Stimulated activated memory B cell treated with anti-CD40 and anti-IgM and Interleukin-4, amounts not matched to agents 10 μg/mL and 1 μg/mL and 100 μg/mL, for 72 hours (primary cell): ENCODE results near the gene TLE3.

Experiments
- ATAC-seq: fragments of 150-1000 bp; cut with Tn5 transposase; 2 replicates; pipeline ENCODE4 v1.10.0; 2021
- H3K27ac Mint-ChIP-seq: one replicate; pipeline ENCODE4 v1.8.0; 2022; ENCODE audit warnings: mild to moderate bottlenecking, mixed read lengths
- H3K27me3 Mint-ChIP-seq: one replicate; pipeline ENCODE4 v1.8.0; 2022; ENCODE audit warnings: mixed read lengths
- H3K36me3 Mint-ChIP-seq: one replicate; pipeline ENCODE4 v1.8.0; 2022; ENCODE audit warnings: mixed read lengths
- H3K4me1 Mint-ChIP-seq: one replicate; pipeline ENCODE4 v1.8.0; 2022; ENCODE audit warnings: mixed read lengths
- H3K4me3 Mint-ChIP-seq: one replicate; pipeline ENCODE4 v1.8.0; 2022; ENCODE audit warnings: mild to moderate bottlenecking, moderate library complexity, mixed read lengths
- H3K9me3 Mint-ChIP-seq: one replicate; pipeline ENCODE4 v1.8.0; 2022; ENCODE audit warnings: mixed read lengths

Gene TLE3

DNA sequence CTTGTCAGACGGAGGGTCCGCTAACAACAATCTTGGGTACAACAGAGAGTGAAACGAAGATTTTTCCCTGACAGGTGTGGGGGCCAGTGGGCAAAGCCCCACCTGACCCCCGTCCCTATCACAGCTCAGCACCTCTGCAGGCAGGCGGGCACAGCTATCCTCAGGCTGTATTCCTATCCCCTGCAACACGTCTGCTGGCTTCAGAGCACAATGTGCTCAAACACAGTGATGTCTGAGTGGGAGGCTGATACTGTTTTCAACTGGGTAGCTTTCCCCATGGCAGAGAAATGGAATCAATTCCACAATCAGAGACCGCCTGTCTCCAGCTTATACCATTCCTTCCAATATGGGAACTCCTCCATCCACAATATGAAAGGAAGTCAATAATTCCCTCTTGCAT is 28.0 kb downstream of the TLE3 start:
- H3K9me3 Mint-ChIP-seq: no peaks in the 10 kb centered on the region
- no peak for ATAC-seq
- peaks cover 69% of the 10 kb centered on the region for H3K4me1 Mint-ChIP-seq
- no peak overlapping the region for H3K4me3 Mint-ChIP-seq
- H3K27me3 Mint-ChIP-seq: no peaks in the 10 kb centered on the region
- H3K36me3 Mint-ChIP-seq: peaks cover 72% of the 10 kb centered on the region
- H3K27ac Mint-ChIP-seq: no peak overlapping the region

DNA sequence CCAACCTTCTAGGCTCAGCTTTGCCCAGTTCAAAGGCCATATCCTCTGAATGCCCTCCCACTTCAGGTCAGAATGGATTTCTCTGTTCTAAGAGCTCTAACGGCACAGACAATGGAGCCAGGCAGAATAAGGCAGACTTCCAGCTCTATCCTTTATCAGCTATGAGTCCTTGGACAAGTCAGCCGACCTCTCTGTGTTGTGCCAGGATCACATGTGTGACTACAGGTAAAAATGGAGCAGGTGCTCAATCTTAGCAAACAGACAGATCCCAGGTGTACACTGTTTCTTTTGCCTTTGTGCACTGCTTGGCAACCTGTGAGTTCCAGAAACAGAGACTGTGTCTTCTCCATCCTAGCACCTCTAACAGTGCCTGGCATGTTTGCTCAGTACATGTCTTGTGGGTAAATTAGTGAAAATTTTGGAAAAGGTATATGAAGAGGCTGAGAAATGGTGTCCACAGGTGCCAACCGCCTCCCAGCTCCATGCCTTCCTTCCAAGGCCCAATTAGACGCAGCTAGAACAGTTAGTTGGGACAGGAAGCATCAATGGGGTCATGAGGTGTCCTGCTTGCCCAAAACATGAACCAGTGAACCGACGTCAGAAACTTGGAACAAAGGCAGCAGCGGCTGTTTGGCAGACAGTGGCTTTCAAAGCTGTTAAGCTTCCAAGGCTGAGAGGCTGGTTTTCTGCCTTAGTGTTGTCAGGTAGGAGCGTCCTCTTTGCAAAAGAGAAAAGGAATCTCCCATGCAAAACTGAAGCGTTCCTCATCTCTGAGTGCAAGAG is 28.7 kb downstream of the TLE3 start:
- Mint-ChIP-seq H3K4me1 (peaks cover 62% of the 10 kb centered on the region), H3K27me3 (no peaks in the 10 kb centered on the region), H3K9me3 (no peaks in the 10 kb centered on the region), H3K36me3 (peaks cover 65% of the 10 kb centered on the region), H3K27ac (peak overlapping the region; percentile 35), H3K4me3 (no peak overlapping the region)
- ATAC-seq: no peak

DNA sequence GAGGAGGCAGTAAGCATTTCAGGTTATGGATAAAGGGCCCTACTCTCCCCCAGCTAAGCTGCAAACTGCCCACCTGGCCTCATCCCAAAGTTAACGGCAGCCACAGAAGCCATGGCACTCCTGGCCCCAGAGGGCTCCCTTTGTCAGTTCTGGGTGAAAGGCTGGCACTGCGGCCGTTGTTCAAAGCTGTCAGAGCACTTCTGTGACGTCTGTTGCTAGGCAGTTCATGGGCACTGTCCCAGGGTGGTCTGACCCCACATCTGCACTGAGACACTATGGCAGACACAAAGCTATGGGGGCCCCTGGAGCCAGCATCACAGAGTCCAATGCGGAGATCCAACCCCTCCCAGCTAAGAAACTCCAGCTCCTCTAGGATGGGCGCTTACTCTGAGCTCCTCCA is 30.0 kb downstream of the TLE3 start:
- H3K27ac Mint-ChIP-seq: peak overlapping the region; percentile 44
- peaks cover 59% of the 10 kb centered on the region for H3K36me3 Mint-ChIP-seq
- peaks cover 49% of the 10 kb centered on the region for H3K4me1 Mint-ChIP-seq
- ATAC-seq: no peak
- H3K4me3 Mint-ChIP-seq: no peak overlapping the region
- no peaks in the 10 kb centered on the region for H3K27me3 Mint-ChIP-seq
- no peaks in the 10 kb centered on the region for H3K9me3 Mint-ChIP-seq

DNA sequence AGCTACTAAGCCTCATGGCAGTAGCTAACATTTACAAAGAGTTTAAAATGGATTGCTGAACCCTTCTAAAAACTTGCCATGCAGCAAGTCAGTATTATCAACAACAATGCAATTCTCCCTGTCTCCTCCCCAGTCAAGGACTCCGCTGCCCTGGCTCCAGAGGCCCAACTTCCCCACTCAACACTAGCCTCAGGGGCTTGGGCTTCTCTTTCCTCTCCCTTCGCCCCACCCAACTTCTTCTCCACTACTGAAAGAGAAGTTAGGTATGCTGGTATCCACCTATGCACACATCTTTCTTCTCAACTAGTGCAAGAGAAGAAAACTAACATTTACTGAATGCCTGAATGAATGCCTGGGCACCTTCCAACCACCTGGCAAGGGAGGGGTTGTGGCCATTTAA is 30.7 kb downstream of the TLE3 start:
- Mint-ChIP-seq H3K27ac (peak overlapping the region; percentile 44), H3K4me3 (no peak overlapping the region), H3K27me3 (no peaks in the 10 kb centered on the region), H3K9me3 (no peaks in the 10 kb centered on the region), H3K4me1 (peaks cover 42% of the 10 kb centered on the region), H3K36me3 (peaks cover 55% of the 10 kb centered on the region)
- ATAC-seq: no peak

DNA sequence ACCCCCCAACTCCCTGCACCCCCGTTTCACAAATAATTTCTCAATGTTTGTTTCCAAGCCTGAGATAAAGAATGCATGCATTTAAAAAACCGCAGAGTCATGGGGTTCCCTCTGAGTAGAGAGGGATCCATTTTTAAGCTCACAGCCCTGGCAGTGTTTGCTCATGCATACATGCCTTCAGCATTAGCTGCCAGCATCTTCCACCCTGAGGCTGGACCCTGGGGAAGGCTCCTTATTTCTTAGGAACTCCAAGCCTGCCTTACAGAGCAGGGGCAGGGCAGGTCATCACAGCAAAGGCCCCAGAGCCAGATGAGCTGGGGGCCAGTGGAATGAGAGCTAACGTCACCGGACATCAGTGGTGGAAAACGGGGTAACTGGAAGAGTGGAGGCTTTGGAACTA is 31.3 kb downstream of the TLE3 start:
- peaks cover 40% of the 10 kb centered on the region for H3K4me1 Mint-ChIP-seq
- H3K9me3 Mint-ChIP-seq: no peaks in the 10 kb centered on the region
- H3K27ac Mint-ChIP-seq: peak overlapping the region; percentile 44
- no peaks in the 10 kb centered on the region for H3K27me3 Mint-ChIP-seq
- ATAC-seq: no peak
- H3K36me3 Mint-ChIP-seq: peaks cover 54% of the 10 kb centered on the region
- no peak overlapping the region for H3K4me3 Mint-ChIP-seq

DNA sequence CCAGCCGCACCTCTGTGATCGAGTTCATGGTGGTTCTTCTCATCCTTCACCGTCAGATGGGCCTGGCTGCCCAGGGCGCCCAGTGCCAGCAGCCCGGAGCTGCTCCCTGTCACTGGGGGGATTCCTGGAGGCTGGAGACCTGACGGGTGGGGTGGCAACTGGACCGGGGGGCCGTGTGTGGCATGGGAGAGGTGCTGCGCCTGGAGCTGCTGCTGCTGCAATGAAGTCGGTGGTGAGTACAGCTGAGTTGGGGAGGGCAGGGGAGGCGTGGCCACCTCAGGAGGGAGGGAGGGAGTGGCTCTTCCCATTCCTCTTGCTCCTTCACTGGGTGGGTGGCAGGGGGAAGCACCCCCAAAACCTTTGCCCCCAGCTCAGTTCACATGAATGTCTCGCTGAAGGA is 31.7 kb downstream of the TLE3 start:
- no peaks in the 10 kb centered on the region for H3K9me3 Mint-ChIP-seq
- peaks cover 54% of the 10 kb centered on the region for H3K36me3 Mint-ChIP-seq
- peak overlapping the region; percentile 44 for H3K27ac Mint-ChIP-seq
- H3K27me3 Mint-ChIP-seq: no peaks in the 10 kb centered on the region
- no peak for ATAC-seq
- H3K4me3 Mint-ChIP-seq: no peak overlapping the region
- peaks cover 40% of the 10 kb centered on the region for H3K4me1 Mint-ChIP-seq

DNA sequence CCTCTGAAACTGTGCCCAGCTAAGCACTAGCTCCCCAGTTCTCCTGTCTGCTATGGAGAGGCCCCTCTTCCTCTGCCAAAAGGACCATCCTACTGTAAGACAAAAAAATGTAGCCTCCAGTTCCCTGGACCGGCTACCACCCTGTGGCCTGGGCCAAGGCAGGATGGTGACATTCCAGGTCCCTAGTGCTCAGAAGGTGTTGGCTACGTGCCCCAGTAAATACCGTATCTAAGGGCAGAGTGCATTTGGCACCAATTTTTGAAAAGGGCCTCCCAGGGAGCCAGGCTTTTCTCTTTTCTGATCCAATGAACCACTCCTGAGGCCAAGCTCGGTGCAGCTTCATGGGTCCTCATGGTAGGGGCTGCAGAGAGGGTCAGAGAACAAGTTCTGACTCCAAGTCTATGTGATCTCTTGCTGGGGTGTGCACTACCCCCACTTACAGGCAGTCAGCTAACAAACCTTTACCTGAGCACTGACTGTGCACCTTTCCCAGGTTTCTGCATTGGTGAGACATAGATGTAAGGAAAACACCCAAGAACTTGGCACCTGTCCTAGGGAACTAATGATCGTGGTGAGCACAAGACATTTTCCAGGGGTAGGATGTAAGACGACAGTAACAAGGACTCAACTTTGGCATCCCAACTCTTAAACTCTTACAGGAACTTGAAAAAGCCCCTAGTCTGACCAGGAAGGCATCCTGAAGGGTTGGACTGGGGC is 32.6 kb downstream of the TLE3 start:
- H3K27ac Mint-ChIP-seq: no peak overlapping the region
- no peak for ATAC-seq

DNA sequence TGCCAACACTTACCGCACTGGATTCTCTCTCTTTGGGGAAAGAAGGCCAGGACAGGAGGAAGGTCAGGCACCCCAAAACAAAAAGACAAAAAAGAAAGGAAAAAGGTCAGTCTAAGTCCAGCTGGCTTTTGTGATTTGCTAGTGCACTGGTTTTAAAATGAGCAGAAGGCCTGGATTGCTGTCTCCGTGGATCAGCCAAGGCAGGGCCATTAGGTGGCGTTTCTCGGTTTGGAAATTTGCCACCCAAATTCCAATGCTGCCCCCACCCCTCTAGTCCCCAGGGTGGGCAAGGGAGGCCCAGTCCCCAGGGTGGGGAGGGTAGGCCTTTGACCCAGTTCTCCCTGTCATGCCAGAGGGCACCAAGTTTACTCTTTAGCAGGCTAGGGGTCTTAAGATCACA is 33.3 kb downstream of the TLE3 start:
- H3K27ac Mint-ChIP-seq: no peak overlapping the region
- no peaks in the 10 kb centered on the region for H3K27me3 Mint-ChIP-seq
- peaks cover 56% of the 10 kb centered on the region for H3K36me3 Mint-ChIP-seq
- H3K9me3 Mint-ChIP-seq: no peaks in the 10 kb centered on the region
- H3K4me1 Mint-ChIP-seq: peaks cover 35% of the 10 kb centered on the region
- no peak overlapping the region for H3K4me3 Mint-ChIP-seq
- no peak for ATAC-seq

More for the DNA sequence above, 32.6 kb downstream of the TLE3 start:
- Mint-ChIP-seq H3K27me3 (no peaks in the 10 kb centered on the region), H3K4me1 (peaks cover 33% of the 10 kb centered on the region), H3K36me3 (peaks cover 55% of the 10 kb centered on the region), H3K4me3 (no peak overlapping the region), H3K9me3 (no peaks in the 10 kb centered on the region)

DNA sequence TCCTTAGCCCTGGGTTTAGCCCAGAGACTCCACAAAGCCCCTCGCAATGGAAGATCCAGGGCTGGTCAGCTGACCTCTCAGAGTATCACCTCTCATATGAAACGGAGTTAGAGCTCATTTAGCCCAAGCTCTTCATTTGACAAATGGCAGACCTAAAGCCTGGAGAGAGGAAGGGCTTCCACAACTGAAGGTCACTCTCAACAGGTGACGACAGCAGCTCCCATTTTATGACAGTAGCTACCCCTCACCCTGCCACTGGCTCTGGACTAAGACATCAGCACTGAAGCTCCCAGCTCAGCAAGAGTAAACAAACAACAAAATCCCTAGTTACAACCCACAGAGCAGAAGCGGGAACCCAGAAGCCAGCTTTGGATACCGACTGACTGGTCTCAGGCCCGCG is 33.7 kb downstream of the TLE3 start:
- Mint-ChIP-seq H3K4me3 (no peak overlapping the region), H3K9me3 (no peaks in the 10 kb centered on the region), H3K27me3 (no peaks in the 10 kb centered on the region), H3K36me3 (peaks cover 56% of the 10 kb centered on the region), H3K4me1 (peaks cover 38% of the 10 kb centered on the region), H3K27ac (no peak overlapping the region)
- no peak for ATAC-seq

DNA sequence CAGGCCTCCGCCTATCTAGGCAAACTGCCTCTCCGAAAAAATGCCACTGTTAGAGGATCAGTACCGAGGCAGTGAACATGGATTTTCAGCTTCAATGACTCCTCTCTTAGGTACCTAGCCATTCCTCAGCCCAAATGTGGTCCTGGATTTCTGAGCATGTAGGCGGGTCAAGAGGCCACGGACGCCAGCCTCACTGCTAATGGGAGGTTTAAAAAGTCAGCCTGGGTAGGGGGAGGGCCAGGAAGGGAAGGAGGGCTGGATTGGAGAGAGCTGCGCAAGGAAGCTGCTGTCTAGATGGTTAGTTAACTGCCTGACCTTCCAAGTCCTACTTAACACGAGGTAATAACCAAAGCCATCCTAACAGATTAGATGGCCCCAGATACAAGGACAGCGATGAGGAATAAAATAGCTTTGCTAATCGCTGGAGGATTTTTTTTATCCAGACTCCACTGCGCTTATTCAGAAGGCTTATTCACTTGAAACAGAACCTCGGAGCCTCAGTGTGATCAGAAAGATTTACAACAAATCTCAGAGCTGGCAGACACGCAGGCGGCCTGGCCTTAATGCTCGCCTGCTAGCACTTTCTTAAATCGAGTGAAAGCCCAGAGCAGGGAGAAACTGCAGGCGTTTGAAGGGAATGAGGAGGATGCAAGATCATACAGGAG is 34.3 kb downstream of the TLE3 start:
- ATAC-seq: no peak
- no peak overlapping the region for H3K4me3 Mint-ChIP-seq
- no peak overlapping the region for H3K27ac Mint-ChIP-seq
- no peaks in the 10 kb centered on the region for H3K9me3 Mint-ChIP-seq
- H3K36me3 Mint-ChIP-seq: peaks cover 56% of the 10 kb centered on the region
- peaks cover 32% of the 10 kb centered on the region for H3K4me1 Mint-ChIP-seq
- no peaks in the 10 kb centered on the region for H3K27me3 Mint-ChIP-seq

DNA sequence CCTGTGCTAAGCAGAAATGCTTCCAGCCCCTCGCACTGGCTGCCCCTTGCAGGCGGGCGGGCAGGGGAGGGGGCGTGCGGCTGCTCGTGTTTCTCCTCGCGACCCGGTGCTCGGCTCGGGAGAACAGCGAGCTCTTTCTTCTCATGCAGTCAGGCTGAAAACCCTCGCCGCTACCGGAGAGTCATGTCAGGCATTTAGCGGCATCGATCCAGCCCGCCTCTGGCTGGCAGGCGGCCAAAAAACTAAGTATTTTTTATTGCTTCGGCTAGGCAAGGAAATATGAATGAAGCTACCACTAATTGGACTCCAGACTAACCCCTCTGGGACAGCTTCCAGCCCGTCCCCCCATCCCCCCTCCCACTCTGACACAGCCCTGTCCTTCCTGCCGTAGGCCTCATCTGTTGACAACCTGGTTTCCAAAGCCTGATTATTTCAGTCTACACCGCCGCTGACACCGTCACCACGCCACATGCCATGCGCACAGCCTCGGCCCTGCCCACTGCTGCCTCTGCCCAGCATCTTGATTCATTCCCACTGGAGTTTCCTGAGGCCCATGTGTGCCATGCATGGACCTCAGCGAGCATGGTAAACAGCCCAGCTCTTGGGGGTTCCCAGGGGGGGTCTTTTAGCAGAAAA is 35.3 kb downstream of the TLE3 start:
- Mint-ChIP-seq H3K27ac (no peak overlapping the region), H3K4me3 (no peak overlapping the region), H3K27me3 (no peaks in the 10 kb centered on the region), H3K36me3 (peaks cover 63% of the 10 kb centered on the region), H3K9me3 (no peaks in the 10 kb centered on the region), H3K4me1 (peaks cover 31% of the 10 kb centered on the region)
- no peak for ATAC-seq

DNA sequence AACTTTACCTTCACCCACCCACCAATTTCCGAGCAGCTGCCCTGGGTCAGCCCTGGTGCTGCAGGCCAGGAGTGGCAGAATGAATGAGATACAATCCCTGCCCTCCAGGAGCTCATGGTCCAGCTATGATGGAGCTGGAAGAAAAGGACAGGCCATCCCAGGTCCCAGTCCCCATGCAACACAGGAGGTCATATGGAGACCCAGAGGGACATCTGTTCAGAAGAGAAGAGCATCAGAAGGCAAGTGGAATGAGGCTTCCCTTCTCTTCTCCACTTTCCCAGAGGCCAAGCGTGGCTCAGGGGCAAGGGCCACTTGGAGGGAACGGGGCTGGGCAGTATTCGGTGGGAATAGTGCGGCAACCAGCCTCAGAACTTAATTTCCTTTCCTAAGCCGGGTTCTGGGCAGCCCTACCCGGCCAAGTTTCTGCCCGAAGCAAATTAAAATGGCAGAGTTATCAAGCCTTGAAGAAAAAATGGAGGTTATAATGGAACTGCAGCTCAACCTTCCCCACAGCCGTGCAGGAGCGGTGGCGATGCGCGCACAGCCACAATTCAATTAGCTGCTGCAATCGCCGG is 35.9 kb downstream of the TLE3 start:
- H3K4me1 Mint-ChIP-seq: peaks cover 25% of the 10 kb centered on the region
- H3K9me3 Mint-ChIP-seq: no peaks in the 10 kb centered on the region
- H3K36me3 Mint-ChIP-seq: peaks cover 63% of the 10 kb centered on the region
- no peak overlapping the region for H3K4me3 Mint-ChIP-seq
- H3K27me3 Mint-ChIP-seq: no peaks in the 10 kb centered on the region
- no peak for ATAC-seq
- H3K27ac Mint-ChIP-seq: peak overlapping the region; percentile 46

DNA sequence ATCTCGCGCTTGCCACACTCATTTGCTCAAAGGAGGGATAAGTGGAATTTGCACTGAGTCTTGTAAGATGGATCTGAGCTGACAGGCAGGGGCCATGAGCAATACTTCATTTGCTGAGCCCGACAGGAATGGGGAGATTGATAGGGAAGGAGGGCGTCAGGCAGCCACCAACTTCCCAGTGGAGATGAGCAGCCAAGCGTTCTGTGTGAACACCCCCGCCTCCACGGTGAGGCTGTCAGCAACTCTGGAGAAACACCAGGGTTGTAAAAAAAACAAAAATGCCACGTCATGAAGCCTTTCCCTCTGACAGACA is 36.8 kb downstream of the TLE3 start:
- peaks cover 19% of the 10 kb centered on the region for H3K4me1 Mint-ChIP-seq
- peak overlapping the region; percentile 46 for H3K27ac Mint-ChIP-seq
- H3K4me3 Mint-ChIP-seq: no peak overlapping the region
- peaks cover 67% of the 10 kb centered on the region for H3K36me3 Mint-ChIP-seq
- no peaks in the 10 kb centered on the region for H3K27me3 Mint-ChIP-seq
- H3K9me3 Mint-ChIP-seq: no peaks in the 10 kb centered on the region
- no peak for ATAC-seq

DNA sequence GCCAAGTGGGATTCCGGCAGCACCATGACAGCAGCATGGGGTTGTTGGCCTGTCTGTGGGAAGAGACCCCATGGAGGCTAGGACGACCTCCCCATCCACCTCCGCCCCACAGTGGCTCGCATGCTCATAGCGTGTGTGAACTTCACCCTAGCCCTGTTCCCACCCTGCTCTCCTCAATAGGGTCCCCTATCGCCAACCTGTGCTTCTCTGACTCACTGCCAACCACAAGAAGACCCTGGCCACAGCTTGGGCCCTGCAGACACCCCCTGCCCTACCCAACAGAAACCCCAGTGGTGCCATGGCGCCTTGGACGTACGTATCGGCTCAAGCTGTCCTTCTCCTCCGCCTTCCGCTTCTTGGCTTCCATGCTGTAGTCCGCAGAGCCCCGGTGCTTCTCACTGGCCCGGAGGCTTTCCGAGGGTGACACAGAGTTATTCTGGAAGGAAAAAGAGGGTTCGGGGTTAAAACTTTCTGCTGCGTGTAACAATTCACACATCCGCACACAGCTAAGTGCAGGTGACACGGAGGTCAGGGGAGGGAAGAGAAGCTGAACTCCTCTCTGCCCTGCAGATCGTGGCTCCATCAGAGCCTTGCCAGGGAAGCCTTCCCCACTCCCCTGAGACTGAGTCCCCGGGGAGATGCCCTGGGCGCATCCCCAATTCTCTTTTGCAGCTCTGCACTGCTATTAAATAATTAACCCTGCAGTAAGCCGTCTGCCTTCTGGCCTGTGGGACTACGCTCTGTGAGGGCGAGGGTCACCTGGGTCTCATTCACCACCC is 37.3 kb downstream of the TLE3 start:
- Mint-ChIP-seq H3K36me3 (peaks cover 72% of the 10 kb centered on the region), H3K4me3 (no peak overlapping the region), H3K27ac (peak overlapping the region; percentile 46), H3K9me3 (no peaks in the 10 kb centered on the region), H3K4me1 (peaks cover 22% of the 10 kb centered on the region), H3K27me3 (no peaks in the 10 kb centered on the region)
- no peak for ATAC-seq
